ENCODE measurements around the gene HEPHL1.
A peak's percentile ranks its signal among the peaks of the same experiment; 100 is the strongest.
"Not testable (repeated sequence)": the region's sequence is repeated elsewhere in the genome, so short reads cannot be mapped to it uniquely, and the experiment has no call there.

The HEPHL1 gene

GRCh38 chr11:94151903-94152677 lies 130.9 kb downstream of the HEPHL1 start:
- peak; percentile 83 for DNase-seq (ENCODE audit: low spot score)

DNA sequence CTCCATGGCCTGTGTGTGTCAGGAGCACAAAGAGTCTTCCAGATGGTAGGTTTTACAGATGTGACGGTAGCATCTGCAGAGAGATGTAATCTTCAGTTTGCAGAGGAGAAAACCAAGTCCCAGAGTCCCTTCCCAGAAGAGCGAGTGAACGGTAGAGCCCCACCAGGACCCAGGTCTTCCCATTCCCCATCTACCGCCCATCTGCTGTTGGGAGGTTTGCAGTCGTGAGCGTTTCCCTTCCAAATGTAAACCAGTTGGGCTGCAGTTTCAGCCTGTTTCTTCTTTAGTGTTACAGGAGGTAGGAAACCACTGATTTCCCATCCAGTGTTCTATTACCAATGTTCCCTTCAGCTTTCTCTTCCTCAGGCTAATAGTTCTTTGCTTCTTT lies 131.5 kb downstream of the HEPHL1 start:
- DNase-seq (ENCODE audit: low spot score) = no peak

DNA sequence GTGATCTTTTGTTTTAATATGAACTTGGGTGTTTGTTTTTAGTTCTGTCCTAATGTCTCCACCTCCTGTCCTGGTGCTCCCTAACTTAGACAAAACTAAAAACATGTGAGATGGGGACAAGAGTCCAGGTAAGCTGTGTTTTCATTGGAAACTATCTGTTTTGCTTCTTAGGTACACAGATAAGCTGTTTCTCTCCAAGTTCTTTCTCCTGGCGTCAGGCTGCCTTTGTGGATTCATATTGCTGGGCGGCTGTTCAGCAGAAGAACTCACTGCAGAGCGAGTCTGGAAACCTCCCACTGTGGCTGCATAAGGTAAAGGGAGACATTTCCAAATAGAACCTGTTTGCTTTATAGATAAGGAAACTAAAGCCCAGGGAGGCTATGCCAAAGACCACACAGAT lies 132.2 kb downstream of the HEPHL1 start:
- no peak for DNase-seq (ENCODE audit: low spot score)

- no peak for DNase-seq (ENCODE audit: low spot score)
Measured at GRCh38 chr11:94154095-94154856, 133.1 kb downstream of the HEPHL1 start.

GRCh38 chr11:94157339-94157738 lies 136.2 kb downstream of the HEPHL1 start:
- not testable (repeated sequence) for DNase-seq (ENCODE audit: low spot score)

Data from GM03348 (cell line).